DMS114 treated with DMSO at 0.1 percent for 48 hours (cell line): ENCODE data around the gene PDXDC1.
"Not testable (repeated sequence)": the region's sequence is repeated elsewhere in the genome, so short reads cannot be mapped to it uniquely, and the experiment has no call there.

Experiments
- DNase-seq: peaks from one replicate; lab custom pipeline; 2025; ENCODE audit not compliant: unreplicated experiment; lab: John Stamatoyannopoulos, UW

PDXDC1 gene

DNA sequence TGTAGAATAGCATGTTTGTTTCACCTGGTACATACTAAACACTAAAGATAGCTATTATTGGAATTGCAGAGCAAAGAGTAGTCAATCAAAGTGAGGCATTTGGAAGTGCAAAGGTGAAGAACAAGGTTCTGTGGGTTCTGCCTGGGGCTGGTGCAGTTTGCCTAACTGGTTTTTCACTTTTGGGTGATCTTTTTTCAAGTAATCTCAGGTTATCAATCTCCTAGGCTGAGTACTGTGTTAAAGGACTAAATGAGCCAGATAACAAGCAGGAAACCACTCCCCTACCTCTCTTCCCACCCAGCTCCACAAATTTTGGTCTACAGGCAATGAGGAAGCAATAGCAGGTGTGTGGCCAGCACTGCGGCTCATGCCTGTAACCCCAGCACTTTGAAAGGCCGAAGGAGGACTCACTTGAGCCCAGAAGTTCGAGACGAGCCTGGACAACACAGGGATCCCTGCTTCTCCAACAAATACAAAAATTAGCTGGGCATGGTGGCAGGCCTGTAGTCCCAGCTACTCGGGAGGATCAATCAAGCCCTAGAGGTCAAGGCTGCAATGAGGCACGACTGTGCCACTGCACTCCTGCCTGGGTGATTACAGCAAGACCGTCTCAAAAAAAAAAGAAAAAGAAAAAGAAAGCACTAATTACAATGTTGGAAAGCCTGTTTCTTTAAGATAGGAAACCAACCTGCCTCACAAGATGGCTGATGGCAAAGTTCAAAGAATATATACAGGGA, 83.0 kb downstream of the PDXDC1 start:
- DNase-seq, result no peak

DNA sequence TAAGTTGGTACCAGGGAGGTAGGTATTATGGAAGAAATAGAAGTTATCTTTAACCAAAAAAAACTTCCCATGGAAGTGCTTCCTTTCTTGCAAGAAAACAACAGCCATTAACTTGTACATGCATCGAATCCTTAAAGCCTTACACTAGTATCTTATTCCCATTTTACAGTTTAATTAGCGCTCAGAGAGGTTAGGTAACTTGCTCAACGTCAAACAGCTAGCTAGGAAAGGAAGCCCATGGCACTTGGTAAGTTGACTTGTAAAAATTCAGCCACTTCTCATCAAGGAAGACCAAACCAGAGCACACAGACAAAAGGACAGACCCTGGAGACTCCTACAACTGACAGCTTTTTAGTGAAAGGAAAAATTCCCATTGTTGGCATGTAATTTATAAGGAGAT, 84.5 kb downstream of the PDXDC1 start:
- no peak for DNase-seq

DNA sequence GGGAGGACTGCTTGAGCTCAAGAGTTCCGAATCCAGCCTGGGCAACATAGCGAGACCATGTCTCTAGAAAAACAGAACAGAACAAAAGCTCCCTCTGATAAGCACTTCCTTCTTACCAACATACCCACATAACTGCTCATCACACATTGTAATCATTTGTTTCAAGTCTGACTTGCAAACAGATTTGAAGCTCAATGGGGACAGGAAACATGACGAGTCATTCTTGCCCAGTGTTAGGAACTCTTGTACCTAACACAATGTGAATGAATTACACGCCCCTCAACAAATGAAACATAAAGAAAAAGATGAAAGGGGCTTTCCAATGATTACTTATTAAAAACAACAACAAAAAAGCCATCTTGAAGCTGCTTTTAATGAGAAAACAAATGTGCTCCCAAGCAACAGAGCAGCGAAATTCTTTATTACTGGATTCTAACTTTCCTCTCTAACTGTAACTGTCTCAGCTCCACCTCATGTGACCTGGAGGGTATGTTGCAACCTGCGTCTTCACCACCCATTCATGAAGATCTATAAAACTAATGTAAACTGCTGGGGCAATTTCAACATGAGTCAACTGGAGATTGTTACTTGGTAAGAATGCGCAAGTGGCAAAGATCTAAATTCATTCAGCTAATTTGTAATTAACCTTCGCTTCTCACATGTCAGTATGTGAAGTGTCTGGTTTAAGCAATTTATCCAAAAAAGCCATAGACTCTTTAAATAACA, 87.4 kb downstream of the PDXDC1 start:
- not testable (repeated sequence) for DNase-seq

DNA sequence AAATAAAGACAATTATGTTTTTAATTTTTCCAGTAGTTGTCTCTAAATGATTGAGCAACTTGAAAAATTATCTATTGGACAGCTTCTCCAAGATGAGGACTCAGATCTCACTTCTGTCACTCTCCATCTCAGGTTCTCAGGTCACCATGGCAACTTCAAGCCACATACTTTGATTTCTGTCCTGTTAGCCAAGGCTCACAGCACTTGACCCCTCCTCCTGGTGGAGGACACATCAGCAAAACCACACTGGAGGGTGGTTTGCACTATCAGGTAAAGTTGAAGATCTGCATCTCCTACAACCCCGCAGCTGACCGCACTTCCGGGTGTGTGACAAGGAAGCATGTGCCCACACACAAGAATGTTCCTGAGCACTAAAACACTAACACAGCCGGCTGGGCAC, 91.1 kb downstream of the PDXDC1 start:
- not testable (repeated sequence) for DNase-seq

DNA sequence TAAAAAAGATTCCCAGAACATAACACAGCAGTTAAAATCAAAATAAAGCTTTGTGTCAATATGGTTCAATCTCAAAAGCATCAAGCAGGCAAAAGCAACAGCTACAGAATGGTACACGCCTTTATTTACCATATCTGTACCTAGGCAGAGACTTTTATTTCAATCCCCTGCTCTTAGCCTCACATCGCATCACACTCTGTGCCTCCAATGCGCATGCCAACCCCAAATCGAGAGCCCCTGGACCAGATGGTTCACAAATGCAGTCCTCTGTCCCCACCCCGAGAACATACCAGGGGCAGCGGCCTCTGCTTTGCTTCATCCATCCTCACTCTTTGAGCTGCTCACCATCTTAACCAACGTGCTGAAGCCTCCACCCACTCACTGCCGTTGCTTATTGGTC, 91.9 kb downstream of the PDXDC1 start:
- DNase-seq, result not testable (repeated sequence)

DNA sequence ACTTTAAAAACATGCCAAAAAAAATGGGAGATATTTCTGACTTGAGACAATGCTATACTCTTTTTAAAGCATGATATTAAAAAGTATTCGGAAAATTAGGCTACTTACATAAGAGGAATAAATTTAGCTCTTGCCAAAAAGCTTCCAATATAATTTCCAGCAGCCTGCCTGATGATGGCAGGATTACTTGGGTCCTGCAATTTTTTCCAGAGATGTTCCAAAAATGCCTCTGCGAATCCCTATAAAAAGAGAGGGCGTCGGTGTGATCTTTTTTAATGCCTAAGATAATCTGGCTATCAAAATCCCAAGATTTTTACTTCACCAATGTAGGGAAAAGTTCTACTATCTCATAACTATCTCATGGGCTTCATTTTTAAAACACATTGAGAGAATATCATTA, 96.2 kb downstream of the PDXDC1 start:
- DNase-seq, result not testable (repeated sequence)

DNA sequence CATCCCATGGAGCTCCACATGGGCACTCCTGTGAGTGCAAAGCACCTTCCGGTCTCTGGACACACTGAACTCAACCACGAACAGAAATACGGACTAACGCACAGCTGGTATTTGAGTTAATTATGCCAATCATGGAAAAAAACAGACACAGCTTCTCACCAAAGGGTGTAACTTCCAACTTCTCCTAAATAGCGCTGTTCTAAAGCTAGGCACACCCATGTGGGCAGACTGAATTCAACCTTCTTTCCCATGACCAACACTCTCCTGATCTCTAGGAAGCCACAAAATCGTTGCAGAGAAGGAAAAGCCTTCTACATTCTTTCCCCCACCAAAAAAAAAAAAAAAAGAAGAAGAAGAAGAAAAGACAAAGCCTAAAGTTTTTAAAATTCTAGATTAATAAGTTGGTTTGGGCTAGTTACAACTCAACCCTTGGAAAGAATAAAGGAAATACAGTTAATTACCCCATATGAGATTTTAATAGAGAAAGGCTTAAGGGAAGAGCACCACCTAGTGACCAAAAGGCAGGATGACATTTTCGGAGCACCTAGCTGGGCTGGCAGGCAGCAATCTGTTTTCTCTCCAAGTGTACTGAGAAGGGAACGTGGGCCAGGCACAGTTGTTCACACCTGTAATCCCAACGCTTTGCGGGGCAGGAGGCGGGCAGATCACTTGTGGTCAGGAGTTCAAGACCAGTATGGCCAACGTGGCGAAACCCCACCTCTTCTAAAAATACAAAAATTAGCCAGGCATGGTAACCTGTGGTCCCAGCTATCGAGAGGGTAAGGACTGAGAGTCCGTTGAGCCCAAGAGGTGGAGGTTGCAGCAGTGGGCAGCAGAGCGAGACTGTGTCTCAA, 97.3 kb downstream of the PDXDC1 start:
- DNase-seq, result not testable (repeated sequence)

DNA sequence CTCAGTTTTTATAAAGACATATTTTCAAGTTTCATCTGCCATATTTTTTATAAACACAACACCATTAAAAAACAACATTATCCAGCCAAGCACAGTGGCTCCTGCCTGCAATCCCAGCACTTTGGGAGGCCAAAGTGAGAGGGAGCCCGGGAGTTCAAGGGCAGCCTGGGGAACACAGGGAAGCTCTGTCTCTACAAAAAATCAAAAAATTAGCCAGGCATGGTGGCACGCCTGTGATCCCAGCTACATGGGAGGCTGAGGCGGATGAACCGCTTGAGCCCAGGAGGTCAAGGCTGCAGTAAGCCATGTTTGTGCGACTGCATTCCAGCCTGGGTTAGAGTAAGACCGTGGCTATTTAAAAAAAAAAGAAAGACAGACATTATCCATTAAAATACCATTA, 98.3 kb downstream of the PDXDC1 start:
- DNase-seq, result no peak

DNA sequence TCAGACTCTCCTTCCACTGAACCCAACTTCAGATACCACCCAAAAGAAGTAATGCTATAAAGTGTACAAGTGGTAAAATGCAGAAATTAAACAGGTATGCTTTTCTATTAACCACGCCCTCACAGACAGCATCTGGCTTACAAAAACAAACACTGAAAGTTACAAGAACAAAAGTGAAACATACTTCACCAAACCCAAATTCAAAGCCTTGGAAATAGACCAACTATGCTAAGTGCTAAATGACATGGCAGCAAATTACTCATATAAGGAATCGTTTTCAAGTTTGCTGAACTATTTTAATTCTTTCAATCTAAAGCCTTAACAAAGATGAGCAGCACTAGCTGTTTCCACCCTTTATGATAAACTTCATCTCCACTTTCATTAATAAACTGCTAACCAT, 101.3 kb downstream of the PDXDC1 start:
- DNase-seq, result not testable (repeated sequence)

DNA sequence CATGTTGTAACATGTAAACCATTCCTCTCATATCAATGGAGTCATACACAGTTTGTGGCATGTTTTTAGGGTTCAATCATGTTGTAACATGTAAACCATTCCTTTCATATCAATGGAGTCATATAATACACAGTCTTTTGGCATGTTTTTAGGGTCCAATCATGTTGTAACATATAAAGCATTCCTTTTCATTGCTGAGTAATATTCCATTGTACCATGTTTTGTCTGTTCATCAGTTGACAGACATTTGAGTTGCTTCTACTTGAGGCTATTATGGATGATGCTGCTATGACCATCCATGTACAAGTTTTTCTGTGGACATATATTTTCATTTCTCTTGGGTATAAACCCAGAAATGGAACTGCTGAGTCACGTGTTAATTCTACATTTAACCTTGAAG, 106.1 kb downstream of the PDXDC1 start:
- not testable (repeated sequence) for DNase-seq

DNA sequence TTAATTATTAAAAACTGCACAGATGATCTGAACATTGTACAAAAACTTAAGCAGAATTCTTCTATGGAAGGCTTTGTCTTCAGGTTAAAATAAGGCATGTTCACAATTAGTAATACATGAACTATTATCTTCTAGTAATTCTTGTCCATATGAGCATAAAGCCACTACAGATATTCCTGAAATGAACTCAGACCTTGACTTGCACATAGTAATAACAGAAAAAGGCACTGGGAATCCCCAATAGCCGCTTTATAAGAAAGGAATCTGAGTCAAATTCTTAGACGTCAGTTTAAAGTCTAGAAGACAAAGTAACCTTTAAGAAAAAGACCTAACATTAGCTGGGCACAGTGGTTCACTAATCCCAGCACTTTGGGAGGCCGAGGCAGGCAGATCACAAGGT, 108.0 kb downstream of the PDXDC1 start:
- DNase-seq, result not testable (repeated sequence)

DNA sequence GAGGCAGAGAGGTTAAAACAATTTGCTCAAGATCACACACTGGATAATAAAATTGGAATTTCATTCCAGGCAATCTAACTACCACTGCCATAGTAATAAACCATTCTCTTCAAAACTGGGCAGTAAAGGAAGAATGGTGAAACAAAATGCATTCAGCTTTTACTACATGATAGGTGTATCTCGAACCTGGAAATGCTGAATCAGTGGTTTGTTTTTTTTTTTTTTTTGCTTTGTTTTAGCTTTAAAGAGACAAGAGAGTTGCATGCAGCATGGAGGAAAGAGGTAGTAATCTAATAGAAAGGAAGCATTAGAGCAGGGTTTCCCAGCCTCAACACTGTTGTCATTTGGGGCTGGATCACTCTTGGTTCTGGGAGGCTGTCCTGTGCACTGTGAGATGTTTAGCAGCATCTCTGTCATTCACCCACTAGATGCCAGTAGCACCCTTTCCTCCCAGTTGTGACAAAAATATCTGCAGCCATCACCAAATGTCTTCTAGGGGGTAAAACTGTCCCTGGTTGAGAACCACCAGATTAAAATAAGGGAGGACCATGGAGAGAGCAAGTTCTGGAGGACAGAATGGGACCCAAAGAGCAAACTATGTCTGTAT, 115.9 kb downstream of the PDXDC1 start:
- DNase-seq, result not testable (repeated sequence)

DNA sequence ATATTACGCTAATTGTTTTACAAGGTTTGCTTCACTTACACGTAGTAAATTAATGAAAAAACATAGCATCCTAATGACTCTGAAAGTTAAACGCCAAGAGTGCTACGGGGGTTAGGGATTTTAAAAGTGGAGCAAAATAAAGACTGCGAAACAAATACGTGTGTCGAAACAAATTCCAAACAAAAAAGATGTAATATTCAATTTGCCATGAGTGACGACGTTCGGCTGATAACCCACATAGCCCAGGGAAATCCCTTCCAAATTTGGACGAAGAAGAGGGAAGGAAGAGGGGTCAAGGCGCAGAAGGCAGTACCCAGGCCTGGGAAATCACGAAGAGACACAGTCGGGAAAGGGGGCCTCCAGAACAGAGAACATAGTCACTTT, 118.7 kb downstream of the PDXDC1 start:
- DNase-seq, result not testable (repeated sequence)

DNA sequence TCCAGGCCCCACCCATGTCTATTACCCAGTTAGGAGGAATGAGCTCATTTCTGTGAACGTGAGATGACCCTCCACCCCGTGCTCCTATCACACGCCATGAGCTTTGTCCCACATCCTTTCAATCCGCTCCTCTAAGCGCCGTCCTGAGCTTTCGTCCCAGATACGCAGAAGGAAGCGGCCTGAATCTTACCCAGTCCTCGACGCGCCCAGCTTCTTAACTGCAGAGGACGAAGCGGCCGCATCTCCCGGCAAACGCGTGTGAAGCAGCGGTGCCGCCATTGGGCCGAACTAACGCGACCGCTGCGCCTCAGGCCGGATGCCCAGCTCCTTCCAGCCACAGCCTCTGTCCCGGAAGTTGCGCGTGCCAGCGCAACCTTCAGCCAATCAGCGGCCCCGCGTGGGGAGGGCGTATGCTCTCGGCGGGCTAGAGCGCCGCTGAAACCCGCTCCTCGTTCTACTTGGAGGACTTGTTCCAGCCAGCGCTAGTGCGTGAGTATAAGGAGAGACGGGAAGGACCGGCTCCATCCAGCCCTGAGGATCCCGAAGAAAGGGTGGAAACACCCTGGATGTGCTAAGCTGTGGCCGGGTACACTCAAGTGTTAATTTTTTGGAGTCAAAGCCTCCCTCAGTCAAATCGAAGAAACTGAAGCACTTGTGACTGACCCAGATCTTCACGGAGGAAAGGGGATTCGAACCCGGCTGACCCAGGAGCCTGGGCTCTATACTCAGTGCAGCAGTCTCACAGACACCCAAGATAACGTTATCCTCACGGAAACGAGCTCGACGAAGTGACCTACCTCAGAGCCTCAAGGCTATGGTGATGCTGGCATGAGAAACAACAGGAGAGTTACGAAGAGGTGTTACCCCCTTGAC, 119.4 kb downstream of the PDXDC1 start, which contains the start of gene RRN3:
Gene RRN3 (minus strand): TSS at position 318 of the 873 bp plus-strand sequence. CDS start 39 bp downstream, at position 279.
- DNase-seq, result peak; percentile 76

DNA sequence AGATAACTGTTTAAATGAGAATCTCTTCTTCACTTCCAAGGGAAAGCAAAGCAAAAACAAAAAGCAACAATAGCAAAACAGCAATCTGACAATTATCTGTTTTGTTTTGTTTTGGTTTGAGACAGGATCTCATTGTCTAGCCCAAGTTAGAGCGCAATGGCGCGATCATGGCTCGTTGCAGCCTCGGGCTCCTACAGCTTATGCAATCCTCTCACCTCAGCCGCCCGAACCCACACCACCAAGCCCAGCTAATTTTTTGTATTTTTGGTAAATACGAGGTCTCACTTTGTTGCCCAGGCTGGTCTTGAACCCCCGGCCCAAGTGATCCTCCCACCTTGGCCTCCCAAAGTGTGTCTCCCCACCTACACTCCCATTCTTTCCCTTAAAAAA, 121.8 kb downstream of the PDXDC1 start:
- DNase-seq, result not testable (repeated sequence)

DNA sequence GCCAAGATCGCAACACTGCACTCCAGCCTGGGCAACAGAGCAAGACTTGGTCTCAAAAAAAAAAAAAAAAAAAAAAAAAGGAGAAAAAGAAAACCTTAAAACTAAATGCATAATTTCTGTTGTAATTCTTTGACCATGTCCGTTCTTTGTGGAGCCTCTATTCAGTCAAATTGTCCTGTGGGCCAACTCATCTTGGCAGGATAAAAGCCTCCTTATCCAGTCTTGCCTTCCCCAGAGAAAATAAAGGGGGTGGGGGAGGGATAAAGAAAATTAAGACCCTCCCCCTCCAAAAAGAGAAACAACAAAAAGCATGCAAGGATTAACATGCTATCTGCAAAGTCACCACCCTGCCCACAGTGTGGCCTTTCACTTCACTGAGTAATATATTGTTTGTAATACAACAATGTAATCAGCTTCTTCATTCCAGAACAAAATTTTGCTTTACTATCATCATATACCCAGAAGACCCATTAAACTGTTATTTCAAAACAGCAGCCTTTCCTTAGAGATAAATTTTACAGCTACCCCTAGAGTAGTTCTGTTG, 124.6 kb downstream of the PDXDC1 start:
- DNase-seq, result not testable (repeated sequence)

DNA sequence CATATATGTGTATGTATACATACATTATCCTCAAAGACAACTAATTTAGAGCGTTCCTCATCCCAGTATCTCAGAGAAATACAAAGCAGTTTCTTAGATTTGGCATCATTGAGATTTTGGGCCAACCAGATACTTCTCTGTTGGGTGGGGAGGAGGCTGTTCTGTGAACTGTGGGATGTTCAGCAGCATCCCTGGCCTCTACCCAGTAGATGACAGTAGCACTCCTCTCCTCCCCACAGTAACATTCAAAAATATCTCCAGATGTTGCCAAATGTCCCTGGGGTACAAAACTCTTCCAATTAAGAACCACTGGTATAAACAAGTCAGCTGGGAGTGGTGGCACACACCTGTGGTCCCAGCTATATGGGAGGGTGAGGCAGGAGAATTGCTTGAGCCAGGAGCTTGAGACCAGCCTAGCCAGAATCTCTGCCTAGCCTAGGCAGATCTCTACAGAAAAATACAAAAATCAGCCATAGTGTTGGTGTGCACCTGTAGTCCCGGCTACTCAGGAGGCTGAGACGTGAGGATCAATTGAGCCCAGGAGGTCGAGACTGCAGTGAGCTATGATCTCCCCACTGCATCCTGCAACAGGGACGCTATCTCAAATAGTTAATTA, 125.7 kb downstream of the PDXDC1 start:
- not testable (repeated sequence) for DNase-seq

DNA sequence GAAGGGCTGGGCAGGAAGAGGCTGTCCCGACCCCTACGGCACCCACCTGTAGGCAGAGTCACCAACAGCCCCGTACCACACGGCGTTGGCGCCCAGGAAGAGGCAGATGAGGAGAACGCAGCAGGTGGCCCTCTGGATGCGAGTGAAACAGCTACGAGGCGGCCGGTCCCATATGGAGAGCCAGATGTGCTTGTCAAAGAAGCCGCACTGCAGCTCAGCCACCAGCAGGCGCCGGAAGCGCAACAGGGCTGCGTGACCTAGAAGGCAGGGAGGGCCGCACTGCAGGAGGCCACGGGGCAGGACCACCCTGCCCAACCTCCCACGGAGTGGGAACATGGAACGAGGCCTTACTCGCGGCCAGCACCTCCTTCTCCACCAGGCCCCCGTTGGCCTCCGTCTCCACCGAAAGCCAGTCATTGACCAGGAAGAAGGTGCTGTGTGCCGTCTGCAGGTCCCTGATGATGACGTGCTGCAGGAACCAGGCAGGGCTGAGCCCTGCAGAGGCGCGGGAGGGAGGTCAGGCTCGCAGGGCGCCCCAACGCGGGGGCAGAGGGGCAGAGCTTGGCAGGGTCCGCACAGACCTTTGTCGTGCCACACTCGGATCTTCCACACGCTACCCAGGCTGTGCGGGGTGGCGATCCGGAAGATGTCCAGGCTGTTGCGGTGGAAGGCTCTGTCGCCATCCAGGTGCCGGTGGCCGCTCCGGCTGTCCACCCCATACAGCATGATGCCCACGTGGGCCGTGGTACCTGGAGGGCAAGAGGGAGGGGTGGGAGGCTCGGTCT, 153.0 kb downstream of the PDXDC1 start:
- not testable (repeated sequence) for DNase-seq
